NCI-H2196 treated with DMSO at 0.1 percent for 48 hours (cell line): Measurements from ENCODE around the gene YTHDF1.

Experiments
- DNase-seq: peaks from one replicate; lab custom pipeline; 2025; ENCODE audit not compliant: unreplicated experiment; lab: John Stamatoyannopoulos, UW

YTHDF1 gene

DNA sequence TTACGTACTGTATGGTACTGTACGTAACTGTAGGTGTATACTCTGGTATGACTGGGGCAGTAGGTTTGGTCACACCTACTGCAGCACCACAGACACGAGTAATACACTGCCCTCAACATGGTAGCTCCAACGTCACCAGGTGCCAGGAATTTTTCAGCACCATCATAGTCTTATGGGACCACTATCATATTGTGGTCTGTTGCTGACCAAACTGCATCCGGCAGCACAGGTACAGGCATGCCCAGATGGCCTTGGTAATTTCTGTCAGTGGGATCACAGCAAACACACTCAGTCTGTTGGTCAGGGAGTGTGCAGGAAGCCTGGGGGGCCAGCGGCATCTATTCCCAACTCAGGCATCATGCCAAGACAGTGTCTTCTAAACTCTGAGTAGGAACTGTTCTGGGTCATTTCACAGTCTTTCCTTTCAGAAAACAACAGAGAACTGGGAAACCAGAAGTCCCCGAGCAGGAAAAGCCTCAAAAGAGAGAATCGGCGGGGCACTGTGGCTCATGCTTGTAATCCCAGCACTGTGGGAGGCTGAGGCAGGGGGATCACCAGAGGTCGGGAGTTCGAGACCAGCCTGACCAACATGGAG, 5.8 kb downstream of the YTHDF1 start:
- no peak for DNase-seq

DNA sequence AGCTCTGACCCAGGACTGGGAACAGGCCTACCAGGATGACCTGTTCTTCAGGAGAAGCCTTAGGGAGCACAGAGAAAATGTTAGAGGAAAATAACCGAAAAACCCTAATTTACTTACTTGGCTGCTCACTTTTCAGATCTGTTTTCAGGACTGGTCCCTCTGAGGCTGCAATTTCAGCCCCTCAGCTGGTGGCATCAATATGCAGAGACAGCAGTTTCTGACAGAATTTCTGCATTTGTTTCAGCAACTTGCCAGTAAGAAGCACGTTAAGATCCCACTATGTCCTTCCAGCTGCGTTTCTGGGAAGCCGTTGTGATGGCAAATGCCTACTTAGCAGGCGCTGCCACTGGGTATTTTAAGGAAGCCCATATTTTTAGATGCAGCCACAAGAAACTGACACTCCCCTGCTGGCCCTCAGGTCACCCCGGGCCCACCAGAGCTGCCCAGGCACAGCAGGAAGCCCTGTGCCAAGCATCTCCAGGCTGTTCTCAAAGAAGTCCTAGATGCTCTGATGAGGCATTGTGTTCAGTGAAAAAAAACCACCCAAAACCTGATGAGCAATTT, 7.5 kb downstream of the YTHDF1 start:
- DNase-seq: no peak

DNA sequence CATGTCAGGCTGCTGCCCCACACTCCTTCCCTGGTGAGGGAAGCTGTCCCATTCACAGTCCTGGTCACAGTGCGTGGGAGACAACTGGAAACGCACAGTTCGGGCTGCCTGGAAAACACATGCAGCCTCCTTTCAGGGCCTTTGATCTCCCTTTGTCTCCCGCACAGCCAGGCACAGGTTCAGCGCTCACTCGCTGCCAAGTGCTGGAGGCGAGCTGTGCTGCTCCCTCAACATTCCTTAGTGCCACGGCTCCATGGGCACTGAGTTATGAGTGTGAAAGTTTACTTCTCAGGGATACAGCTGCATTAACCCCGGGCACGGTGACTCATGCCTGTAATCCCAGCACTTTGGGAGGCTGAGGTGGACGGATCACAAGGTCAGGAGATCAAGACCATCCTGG, 9.1 kb downstream of the YTHDF1 start:
- DNase-seq: no peak

DNA sequence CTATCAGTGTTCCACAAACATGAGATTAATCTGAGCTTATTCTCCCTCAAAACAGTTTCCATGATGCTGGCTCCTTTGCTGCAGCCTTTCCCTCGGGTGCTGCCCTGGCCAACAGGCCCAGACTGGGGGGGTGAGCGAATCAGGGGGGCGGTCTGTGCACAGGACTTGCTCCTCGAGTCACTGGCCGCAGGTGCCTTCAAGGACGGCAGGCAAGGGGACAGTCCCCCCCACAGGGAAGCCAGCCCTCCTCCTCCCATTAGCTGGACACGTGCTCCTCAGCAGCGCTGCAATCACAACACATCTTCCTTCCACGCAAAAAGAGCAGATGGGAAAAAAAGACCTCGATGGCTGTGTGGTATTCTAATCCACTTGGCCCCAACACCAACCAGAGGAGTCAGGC, 10.0 kb downstream of the YTHDF1 start:
- DNase-seq: no peak

DNA sequence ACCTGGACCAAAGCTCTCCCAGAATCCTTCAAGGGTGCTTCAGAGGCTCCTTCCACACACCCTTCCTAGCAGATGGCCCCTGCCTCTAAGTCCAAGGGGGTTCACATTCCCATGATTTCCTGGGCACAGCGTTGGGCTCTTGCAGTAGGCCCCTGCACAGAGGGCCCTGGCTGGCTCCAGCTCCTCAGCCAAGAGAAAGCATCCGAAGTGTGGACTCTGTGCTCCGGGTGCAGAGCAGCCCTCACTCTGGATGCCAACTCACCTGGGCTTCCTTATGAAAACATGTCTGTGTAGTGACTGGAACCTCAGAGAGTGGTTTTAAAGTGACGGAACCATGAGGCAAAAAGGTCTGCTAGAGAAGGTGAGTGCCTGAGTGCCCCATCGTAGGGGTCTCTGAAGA, 11.6 kb downstream of the YTHDF1 start:
- DNase-seq: no peak

DNA sequence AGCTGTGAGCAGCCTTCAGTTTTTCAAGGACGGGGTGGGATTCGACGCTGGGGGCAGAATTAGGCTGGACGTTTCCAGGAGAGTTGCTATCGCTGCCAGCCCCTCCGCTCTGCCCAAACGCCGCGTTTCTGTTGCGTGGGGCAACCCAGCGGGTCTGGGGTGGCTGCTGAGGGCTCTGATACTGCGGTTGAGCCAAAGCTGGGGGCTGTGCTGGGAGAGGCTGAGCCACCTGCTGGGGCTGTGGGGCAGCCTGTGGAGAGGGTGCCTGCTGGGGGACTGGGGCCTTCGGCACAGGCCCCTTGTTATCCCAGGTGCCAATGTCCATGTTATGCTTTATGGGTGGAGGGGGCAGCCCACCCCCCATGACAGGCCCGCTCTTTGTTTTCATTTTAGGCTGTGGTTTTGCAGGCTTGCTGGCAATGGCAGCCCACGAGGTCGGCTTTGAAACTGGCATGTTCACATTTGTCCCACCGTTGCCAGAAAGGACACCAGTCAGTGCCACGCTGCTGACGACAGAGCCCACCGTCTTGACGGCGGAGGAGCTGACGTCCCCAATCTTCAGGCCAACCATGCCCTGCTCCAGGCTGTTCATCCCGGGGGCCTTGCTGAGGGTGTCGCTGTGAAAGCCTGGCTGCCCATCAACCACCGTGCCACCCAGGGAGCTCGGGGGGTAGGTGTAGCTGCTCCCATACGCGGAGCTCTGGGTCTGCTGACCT, 13.0 kb downstream of the YTHDF1 start:
- no peak for DNase-seq

DNA sequence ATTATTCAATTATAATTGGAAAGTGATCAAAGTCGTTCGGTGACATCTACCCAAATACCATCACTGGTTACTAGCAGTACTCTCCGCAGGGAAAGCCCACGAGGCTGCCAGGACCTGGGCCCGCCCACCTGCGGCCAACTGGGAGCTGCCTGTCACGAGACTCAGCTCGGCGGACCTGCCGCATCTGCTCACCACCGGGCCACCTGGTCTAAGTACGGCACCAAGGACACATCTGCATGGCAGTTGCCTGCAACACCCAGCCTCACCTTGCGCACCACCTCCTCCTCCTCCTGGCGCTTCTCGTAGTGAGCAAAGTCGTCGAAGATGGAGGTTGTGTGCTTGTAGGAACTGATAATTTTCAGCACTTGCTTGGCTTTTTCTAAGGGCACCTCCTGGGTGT, 13.9 kb downstream of the YTHDF1 start:
- DNase-seq: no peak

DNA sequence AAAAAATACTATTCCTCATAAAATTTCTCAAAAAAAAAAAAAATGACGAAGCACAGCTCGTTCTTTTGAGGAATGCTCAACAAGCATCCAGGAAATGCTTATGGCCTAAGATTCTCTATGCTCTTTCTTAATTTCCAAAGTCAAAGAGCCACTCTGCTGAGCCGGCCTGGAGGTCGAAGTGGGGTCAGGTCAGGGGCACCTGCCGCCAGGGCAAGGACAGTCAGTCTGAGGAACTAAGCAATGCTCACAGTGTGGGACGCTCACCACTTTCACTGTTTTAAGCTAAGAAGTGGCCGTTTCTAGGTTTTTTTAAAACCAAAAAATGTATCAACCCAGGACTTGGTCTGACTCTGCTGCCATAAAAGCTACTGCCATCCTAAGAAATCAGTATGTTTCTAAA, 17.3 kb downstream of the YTHDF1 start:
- no peak for DNase-seq

DNA sequence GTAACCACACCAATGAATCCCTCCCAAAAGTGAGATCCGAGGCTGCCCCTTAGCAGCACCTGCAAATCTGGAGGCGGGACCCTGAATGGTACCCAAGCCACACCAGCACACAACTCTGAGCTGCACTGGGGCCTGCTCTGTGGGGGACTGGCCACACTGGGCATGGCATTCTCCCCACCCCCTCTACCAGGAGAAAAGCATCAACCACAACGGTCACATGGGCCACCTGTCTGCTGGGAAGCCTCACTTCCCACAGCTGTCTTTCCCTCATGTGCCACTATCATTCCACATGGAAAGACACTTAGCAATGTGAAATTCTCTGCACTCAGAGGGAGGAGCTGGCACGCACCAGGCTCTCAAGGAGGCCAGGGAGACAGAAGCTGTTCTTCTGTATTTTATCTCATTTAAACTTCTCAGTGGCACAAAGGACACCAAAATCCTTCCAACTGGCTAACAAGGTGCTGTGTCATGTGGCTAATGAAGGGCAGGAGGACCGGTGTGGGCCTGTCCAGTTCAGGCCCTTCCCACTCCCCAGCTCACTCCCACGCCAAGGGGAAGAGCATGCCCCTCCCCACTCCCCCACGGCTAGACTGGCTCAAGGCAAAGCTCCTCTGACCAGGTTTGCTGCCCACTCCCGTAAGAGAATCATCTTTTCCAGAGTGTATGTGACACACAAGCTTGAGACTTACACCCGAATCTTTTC, 19.0 kb downstream of the YTHDF1 start:
- DNase-seq: no peak

DNA sequence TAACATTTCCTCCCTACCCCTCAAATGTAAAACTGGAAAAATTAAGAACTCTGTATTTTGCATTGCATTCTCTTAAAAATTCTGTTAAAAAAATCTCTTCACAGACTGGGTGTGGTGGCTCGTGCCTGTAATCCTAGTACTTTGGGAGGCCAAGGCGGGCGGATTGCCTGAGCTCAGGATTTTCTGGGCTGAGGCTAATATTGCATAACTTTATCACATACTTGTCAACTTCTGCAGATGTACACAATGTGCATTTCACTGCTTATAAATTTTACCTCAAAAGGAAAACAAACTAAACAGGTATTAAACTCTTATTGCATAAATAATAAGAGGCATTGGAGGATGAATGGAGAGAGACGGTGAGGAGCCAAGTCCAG, 21.1 kb downstream of the YTHDF1 start:
- no peak for DNase-seq

DNA sequence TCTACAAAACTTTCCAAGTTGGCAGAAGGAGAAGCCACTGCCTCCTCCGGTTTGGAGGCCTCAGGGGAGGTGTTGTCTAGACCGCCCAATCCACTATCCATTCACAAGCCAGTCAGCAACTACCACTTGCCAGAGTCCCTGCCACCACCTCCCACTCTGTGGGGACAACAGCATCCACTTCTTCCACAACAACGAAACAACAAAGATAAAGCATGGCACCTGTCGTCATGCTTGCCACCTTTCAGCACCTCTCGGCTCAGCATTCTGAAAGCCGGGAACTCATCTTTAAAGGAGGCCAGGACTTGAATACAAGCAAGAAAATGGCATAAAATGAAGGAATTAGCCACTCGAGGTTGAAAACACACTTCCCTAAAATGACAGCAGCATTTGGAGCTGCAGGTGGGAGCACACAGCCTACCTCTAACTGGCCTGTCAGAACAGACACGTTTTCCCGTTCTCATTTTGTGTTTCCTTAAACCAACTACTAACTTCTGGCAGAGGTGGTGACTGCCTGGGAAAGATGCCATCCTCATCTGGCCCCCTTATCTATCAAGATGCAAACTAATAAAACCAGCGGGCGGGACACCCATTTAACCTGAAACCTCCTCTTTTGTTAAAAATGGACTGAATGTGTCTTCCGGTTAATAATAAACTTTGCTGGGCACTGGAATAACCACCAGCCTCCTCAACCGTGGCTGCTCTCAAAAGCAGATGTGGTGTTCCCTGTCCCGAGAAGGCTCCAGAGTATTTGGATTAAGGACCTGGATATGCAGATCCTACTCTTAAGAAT, 21.7 kb downstream of the YTHDF1 start:
- DNase-seq: no peak

DNA sequence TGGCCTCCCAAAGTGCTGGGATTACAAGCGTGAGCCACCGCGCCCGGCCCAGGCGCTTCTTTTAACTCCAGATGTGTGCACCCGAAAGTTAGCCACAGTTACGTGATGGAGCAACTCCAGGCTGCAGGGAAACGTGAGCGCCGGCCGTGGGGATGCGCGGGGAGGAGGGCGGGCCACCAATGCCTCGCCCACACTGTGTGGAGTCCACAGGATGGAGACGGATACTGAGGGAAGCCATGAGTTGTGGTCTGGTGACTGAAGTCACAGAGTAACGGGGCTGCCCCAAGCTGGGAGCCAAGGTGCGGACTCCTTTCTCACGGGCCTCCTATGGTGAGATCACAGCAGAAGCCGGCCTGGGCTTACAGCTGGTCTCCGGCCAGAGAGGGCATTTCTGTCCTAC, 23.2 kb downstream of the YTHDF1 start:
- DNase-seq: no peak

DNA sequence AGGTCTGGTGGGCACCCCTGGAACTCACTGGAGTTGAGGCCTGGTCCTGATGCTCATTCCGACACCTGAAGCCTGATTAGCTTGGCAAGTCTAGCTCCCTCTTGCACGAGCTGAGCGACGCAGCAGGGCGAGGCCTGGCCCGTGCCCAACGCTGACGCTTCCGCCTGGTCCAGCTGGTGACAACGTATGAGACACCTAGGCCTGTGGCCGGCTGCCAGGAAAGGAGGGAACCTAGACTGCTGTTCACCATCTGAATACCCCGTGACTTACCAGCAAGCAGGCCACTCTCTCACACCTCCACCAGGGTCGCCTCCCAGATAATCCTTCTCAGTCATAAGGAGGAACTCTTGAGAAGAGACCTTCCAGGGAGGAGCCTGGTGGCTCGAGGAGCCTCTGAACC, 24.5 kb downstream of the YTHDF1 start:
- peak; percentile 91 for DNase-seq

DNA sequence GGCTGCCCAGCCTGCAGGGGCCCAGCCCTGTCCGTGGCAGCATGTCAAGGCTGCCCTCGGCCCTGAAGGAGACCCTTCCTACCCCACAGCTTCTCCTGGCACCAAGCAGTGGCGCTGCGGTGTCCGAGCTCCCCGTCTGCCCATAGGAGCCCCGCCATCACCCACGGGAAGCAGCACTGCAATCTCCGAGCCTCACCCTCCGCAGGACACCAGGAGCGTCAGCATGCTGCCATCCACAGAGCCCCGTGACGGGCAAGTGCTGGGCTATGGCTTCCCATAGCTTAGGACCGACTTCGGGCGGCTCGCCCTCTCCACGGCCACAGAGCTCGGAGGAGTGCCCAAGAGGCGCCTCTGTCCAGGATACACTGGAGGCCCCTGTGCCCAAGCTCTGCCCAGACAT, 25.1 kb downstream of the YTHDF1 start:
- DNase-seq: no peak

DNA sequence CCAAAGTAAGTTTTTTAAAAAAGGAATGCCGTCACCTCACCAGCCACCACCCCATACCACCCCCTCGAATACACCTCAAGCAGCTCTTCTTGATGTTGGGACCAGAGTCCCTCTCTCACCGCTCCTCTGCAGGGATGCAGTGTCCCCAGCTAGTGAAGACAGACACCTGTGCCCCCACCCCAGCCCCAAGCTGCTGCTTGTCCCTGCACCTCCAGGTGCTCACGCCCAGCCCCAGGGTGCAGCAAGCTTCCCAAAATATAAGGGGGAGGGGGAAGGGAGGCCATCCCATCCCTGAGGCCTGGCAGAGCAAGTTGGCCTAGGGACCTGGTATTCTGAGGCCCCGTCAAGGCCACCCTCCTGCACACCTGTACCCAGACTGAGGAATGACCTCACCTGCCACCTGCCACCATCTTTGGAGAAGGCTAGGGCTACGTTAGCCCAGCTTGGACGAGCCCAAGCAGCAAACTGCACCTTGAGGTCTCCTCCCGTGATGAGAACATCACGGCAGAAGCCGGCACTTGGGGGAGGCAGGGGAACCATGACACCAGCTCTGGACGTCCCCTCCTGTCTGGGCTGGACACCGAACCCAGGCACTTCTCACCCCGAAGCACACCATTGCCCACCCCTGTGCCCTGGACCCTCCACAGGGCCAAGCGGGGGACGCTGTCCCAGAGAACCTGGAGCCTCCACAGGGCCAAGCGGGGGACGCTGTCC, 25.9 kb downstream of the YTHDF1 start:
- no peak for DNase-seq

DNA sequence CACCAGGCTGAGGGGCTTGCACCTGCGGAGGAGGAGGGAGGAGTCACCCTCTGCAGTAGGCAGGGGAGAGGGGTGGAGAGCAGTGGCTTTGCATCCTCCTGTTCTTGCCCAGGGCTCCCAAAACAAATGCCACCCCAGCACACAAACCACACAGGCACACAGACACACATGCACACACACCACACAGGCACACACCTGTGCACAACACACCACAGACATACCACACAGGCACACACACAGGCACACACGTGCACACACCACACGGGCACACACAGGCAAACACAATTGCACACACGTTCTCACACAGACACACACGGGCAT, 26.6 kb downstream of the YTHDF1 start:
- no peak for DNase-seq

DNA sequence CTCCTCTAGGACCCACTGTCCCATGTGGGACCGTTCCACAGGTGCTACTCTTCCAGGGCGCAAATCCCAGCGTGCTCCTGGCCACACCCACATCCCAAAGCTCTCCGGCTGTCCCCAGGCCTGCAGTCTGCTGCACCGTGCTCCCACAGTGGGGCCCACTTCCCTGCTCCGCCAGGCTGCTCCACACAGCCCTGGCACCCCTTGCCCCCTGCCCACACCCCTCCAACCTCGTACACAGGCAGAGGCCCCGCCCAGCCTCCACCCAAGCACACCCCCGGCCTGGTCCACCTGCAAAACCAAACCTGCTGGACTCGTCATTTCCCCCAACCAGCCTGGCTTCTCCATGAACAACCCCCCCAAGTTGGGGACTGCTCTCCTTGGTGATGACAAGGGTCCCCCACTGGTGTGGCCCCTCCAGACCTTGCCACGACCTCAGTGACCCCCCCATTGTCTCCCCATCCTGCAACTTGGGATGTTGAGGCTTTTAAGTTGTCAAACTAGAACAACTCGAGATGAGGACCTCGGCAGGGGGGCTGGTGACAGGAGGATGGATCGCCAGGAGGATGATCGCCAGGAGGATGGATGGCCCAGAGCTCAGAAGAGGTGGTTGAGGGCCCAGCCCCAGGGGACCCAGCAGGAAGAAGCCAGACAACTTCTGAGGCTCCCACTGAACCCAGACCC, 27.1 kb downstream of the YTHDF1 start:
- no peak for DNase-seq

DNA sequence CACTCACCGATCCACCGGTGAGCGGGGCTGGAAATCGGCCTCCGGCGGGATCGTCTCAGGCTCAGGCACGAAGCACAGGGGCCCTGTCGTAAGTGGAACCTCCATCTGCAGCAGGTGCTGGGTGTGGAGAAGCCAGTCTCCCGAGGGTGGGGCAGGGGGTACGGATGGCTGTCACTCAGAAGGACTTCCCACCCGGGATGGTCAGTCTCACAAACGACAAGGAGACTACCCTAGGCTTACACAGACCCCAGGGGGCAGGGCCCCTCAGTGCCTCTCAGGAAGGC, 27.8 kb downstream of the YTHDF1 start:
- DNase-seq: no peak

DNA sequence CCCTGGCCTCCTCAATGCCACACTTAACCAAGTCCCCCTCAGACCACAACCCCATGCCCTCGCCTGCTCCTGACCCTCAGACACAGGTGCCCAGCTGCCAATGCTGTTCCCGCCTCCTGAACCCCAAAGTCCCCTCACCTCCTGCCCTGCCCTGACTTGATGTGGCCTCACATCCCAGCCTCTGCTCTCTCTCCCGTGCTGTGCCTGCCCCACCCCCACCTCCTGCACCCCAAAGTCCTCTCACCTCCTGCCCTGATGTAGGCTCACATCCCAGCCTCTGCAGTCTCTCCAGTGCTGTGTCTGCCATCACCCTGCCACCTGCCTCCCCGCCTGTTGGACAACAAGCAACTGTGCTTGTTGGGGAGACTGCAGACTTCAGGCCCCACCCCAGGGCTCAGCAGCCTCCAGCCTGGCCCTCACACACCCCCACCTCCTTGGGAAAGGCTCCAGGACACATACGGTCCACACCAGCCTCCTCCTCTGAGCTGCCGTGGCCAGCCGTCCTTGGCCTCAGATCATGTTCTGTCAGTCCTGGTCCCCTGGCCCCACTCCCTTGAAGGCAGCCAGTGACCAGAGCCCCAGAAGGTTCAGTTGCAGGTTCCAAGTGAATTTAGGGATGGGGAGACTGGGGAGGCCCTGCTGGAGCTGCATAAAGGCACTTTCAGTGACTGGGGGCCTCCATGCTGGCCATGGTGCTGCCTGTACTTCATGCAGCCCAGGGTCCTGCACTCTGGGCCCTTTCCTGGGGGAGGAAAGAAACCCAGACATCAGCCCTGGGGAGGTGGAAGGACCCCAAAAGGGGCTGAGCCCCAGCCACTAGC, 28.4 kb downstream of the YTHDF1 start:
- DNase-seq: no peak
